Activated naive CD4-positive, alpha-beta T cell treated with anti-CD3 and anti-CD28 coated beads, Interleukin-2, amount 50 U/mL, for 16 hours (primary cell): ENCODE data around the gene HERC2.
"Not testable (repeated sequence)": the region's sequence is repeated elsewhere in the genome, so short reads cannot be mapped to it uniquely, and the experiment has no call there.

Experiments
- DNase-seq: peaks from one replicate; pipeline ENCODE4 v3.0.0-alpha.2; 2020

HERC2 gene, protein sequence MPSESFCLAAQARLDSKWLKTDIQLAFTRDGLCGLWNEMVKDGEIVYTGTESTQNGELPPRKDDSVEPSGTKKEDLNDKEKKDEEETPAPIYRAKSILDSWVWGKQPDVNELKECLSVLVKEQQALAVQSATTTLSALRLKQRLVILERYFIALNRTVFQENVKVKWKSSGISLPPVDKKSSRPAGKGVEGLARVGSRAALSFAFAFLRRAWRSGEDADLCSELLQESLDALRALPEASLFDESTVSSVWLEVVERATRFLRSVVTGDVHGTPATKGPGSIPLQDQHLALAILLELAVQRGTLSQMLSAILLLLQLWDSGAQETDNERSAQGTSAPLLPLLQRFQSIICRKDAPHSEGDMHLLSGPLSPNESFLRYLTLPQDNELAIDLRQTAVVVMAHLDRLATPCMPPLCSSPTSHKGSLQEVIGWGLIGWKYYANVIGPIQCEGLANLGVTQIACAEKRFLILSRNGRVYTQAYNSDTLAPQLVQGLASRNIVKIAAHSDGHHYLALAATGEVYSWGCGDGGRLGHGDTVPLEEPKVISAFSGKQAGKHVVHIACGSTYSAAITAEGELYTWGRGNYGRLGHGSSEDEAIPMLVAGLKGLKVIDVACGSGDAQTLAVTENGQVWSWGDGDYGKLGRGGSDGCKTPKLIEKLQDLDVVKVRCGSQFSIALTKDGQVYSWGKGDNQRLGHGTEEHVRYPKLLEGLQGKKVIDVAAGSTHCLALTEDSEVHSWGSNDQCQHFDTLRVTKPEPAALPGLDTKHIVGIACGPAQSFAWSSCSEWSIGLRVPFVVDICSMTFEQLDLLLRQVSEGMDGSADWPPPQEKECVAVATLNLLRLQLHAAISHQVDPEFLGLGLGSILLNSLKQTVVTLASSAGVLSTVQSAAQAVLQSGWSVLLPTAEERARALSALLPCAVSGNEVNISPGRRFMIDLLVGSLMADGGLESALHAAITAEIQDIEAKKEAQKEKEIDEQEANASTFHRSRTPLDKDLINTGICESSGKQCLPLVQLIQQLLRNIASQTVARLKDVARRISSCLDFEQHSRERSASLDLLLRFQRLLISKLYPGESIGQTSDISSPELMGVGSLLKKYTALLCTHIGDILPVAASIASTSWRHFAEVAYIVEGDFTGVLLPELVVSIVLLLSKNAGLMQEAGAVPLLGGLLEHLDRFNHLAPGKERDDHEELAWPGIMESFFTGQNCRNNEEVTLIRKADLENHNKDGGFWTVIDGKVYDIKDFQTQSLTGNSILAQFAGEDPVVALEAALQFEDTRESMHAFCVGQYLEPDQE (N-terminal part only)

DNA sequence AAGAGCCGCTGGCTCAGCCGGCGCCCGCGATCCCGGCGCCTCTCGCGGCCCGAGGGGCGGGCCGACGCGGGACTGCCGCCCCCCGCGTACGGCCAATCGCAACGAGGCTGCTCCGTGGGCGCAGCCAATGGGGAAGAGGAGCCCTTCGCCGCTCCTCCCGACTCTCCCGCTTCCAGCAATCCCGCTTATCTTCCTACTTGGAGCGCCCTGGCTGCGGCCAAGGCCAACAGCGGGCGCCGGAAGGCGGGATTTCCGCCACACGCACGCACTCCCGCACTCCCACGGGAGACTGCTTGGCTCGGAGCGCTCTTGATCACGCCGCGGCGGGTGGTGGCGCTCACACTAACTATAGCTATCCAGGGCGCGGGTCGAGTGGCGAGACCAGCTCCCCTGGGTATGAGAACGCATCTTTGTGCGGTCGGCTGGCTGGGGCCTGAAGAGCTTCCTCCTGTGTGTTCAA lies at the start of gene HERC2:
TSS of gene HERC2 (minus strand) at position 51 of the 460 bp plus-strand sequence. CDS start 746 bp downstream, outside the sequence.
- not testable (repeated sequence) for DNase-seq

GRCh38 chr15:28365502-28365901 lies 43.5 kb upstream of the HERC2 start:
- DNase-seq = peak; percentile 3

DNA sequence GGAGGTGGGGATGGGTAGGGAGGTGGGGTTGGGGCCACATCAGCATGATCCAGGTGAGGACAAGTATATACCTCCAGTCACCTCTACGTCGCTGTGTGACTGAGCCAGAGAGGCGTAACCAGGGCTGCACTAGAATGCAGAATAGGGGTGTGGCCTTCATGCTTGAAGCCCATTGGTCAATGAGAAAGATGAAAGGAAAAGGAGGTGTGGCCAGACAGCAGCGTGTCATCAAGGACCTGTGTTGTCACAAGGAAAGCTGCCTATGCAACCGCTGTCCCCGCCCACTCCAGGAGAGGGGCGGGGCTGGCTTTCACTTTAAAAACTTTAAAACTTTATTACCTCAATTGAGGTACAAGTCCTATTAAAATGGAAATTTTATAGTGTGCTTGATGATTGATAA lies 36.0 kb upstream of the HERC2 start, which contains the start of gene GOLGA6L24:
TSS of gene GOLGA6L24 (minus strand) at position 101 of the 400 bp plus-strand sequence. CDS start at position 40, 61 bp downstream.
- DNase-seq = not testable (repeated sequence)

DNA sequence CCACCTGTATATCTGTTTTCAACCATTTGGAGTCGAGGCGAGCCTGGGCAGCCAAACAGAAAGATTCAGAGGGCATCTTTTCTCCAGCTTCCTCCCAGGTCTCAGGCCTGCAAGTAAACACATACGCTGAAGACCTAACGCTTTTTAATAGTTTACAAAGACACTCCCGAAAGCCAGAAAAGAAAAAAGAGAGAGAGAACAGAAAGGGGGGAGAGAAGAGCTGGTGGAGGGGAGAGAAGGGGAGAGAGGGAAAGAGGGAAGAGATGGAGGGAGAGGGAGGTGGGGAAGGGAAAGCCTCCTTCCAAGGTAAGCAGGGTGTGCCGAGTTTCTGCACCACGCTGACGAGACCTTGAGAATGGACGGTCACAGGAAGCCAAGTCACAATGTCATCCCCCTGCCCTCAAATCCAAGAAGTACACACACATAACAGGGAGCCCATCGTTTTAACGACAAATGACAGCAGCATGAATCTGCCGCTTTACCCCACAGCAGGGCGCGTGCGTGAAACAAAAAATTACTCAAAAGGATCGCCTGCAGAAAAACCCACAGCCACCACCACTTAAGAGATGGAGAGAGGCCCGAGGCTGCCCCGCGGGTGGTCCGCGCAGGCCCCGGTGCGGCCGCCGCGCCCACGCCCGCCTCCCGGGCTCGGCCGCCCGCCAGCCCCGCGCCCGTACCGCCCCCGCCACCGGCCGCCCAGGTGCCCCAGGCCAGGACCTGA lies 461 bp downstream of the HERC2 start:
- peak; percentile 25 for DNase-seq

DNA sequence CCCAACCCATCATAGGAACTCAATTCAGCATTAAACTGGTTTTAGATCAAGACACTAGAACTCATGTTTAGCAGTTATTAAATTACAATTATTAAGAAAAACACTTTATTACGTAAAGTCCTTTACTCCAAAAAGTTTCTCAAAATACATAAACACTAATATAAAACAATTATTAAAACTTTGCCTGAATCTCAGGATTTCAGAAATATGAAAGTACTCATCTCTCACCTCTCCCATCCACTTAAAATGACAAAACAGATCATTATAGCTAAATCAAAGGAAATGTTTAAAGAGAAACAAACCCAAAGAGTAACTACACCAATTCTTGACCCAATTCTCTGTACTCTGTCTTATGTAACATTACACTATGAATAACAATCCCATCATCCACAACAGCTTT lies 2.3 kb downstream of the HERC2 start:
- DNase-seq = not testable (repeated sequence)

GRCh38 chr15:28318828-28319227 lies 3.2 kb downstream of the HERC2 start:
- not testable (repeated sequence) for DNase-seq

GRCh38 chr15:28318122-28318521 lies 3.9 kb downstream of the HERC2 start:
- not testable (repeated sequence) for DNase-seq

DNA sequence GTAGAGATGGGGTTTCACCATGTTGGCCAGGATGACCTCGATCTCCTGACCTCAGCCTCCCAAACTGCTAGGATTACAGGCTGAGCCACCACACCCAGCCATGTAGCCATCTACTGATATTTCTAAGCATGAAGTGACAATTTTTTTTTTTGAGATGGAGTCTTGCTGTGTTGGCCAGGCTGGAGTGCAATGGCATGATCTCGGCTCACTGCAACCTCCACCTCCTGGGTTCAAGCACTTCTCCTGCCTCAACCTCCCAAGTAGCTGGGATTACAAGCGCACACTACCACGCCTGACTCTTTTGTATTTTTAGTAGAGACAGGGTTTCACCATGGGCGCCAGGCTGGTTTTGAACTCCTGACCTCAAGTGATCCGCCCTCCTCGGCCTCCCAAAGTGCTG lies 5.0 kb downstream of the HERC2 start:
- not testable (repeated sequence) for DNase-seq

DNA sequence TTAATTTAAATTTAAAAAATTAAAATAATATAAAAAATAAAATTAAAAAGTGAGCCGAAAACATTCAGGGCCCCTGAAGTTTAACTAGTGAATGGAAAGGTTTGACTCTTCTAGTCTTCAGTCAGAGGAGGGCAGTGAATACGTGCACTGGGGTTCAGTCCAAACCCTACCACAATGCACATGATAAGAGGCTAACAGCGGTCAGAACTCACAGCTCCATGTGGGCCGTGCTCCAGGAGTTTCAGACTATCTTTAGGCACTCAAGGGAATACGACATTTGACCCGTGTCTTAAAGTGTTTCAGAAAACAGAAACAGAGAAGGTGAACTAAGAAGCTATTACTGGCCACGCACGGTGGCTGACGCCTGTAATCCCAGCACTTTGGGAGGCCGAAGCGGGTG lies 11.5 kb downstream of the HERC2 start:
- not testable (repeated sequence) for DNase-seq

DNA sequence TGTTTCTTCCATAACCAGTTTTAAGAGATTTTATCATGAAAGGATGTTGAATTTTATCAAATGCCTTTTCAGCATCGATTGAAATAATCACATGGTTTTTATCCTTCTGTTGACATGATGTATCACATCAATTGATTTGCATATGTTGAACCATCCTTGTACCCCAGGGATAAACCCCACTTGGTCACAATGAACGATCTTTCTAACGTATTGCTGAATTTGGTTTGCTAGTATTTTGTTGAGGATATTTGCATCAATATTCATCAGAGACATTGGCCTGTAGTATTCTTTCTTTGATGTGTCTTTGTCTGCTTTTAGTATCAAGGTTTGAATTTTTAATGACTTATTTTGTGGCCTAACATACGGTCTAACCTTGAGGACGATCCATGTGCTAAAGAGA lies 13.3 kb downstream of the HERC2 start:
- DNase-seq = not testable (repeated sequence)

DNA sequence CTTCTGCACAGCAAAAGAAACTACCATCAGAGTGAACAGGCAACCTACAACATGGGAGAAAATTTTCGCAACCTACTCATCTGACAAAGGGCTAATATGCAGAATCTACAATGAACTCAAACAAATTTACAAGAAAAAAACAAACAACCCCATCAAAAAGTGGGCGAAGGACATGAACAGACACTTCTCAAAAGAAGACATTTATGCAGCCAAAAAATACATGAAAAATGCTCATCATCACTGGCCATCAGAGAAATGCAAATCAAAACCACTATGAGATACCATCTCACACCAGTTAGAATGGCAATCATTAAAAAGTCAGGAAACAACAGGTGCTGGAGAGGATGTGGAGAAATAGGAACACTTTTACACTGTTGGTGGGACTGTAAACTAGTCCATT lies 16.3 kb downstream of the HERC2 start:
- DNase-seq = not testable (repeated sequence)

DNA sequence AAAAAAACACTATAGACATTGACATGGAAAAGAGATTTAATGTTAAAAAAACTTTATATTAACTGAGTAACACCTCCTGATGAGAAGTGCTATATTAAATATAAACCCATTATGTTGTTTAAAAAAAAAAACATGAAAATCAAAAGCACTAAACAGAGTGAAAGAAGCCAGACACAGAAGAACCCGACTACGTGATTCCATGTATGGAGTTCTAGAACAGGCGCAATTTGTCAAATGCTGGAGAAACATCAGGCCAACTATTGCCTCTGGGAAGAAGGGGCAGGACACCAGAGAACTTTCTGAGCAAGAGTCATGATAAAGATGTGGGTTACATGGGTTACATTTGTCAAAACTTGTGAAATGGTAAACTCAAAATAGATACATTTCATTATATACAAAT lies 24.5 kb downstream of the HERC2 start:
- DNase-seq = not testable (repeated sequence)

GRCh38 chr15:28296814-28297213 lies 25.2 kb downstream of the HERC2 start:
- DNase-seq = not testable (repeated sequence)

- DNase-seq = not testable (repeated sequence)
These were observed 26.9 kb downstream of the HERC2 start for GRCh38 chr15:28295009-28295563.

DNA sequence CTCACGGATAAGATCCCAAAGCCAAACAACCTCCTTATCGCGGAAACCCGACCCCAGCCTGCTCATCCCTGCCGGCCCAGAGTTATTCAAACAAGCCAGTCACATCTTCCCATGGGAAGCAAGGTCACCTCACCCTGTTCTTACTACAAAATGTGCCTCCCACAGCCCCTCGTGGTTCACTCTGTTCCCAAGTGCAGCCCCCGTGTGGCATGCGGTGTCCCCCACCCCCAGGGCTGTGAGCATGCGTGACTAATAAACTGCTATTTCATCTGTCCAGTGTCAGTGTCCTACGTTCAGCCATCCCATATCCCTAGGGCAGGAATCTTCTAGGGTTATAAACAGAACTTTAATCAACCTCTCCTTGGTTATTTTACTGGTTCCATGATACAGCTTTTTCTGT lies 27.4 kb downstream of the HERC2 start:
- DNase-seq = not testable (repeated sequence)

DNA sequence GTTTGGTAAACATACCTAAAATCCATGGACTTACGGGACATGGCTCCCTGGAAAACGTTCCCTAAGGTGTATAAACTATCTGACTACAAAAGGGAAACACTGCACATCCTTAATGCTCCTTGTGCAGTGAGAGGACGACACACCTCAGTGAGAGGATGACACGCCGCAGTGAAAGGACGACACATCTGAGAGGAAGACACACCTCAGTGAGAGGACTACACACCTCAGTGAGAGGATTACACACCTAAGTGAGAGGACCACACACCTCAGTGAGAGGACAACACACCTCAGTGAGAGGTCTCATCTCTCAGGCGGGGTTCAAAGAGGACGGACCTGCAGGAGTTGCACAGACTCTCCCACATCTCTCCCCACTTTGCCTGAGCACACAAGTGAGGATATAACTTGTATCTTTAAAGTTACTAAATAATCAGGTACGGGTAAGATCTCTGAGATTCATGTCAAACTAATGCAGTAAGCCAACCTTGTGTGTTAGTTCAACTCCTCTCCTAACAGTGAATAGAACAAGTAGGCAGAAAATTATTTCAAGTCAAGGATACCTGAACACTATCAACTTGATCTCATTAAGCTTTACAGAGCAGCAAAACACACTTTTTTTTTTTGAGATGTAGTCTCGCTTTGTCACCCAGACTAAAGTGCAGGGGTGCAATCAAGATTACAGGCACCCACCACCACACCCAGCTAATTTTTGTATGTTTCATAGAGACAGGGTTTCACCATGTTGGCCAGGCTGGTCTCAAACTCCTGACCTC lies 32.1 kb downstream of the HERC2 start:
- DNase-seq = no peak

DNA sequence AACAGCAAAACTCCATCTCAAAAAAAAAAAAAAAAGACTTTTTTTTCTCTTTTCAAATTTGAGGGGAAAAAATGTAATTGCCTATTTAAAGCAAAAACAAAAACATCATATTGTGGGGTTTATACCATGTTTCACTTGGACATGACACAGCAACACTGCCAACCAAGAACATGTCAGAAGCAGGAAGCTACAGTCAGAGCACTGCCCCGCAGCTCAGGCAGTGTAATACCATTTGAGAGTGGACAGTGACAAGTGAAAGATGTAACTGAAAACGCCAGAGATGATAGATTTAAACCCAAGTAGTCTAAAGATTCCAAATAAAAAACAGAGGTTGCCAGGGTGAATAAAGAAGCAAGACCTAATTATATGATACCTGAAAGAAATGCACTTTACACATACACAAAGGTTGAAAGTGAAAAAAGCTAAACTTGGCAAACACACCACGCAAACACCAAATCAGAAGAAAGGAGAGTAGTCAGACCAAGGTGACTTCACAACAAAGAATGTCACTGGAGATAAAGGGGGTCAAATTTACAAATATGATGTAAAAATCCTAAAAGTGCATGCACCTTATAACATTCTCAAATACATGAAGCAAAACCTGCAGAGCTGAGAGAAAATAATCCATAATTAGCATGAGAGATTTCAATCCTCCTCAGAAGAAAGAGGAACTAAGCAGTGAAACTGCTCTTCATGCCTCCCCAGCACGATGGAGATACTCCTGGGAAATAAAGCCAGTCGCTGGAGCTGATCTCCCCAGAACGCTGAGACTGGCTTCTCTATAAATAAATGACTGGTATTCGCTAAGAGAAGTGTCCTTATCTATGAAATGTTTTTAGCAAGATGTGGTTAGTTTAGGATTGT lies 32.9 kb downstream of the HERC2 start:
- DNase-seq = not testable (repeated sequence)

DNA sequence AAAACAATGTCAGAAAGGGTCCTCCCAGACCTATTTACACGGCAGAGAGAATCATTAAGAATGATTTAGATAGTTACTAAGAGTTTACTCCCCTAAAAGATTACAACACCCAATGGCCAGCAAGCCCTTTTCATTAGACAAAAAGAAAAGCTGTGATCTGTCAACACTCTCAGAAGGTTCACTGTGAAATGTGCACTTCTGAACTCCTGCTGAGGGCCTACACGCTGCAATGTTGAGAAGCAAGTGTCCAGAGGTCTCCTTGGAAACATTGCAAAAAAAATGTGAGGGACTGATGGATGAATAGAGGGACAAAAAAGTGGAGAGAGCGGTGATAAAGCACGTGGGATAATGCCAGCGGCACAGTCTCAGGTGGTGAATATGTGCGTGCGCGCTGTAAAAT lies 35.3 kb downstream of the HERC2 start:
- DNase-seq = not testable (repeated sequence)

GRCh38 chr15:28286031-28286430 lies 35.9 kb downstream of the HERC2 start:
- no peak for DNase-seq

DNA sequence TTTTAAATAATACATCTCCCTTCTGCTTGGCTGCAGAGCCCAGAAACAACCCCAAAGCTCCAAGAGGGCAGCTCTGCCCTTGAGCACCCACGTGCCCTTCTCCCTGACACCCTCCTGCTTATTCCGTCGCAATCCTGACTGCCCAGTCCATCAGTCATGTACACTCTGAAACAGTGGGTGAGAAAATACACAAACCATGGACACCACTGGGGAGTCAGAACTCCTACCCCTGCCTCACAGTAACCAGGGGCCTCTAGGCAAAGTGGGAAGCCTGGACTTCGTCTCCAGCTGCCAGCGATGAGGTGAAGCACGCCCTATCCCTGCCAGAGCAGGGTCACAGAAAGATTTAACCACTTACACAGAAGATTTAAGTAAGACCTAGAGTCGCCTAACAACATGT lies 40.1 kb downstream of the HERC2 start:
- DNase-seq = no peak
